Right atrium auricular region (tissue), 2 donors: ENCODE data around the gene RPL18. TPM values are rescaled to one million over a fixed set of nuclear protein-coding genes. Genes with fewer than 3 reads are reported as not detected.
"Not testable (repeated sequence)": the region's sequence is repeated elsewhere in the genome, so short reads cannot be mapped to it uniquely, and the experiment has no call there.

Source experiments
- DNase-seq: peaks from one replicate; pipeline ENCODE4 v3.0.0-alpha.2; 2019; ENCODE audit warnings: low spot score
- H3K27ac ChIP-seq, 2 donors: fragments of 200-600 bp; sonication (generic); 1 replicate in 1 of 2; 2 replicates in 1 of 2; pipeline ENCODE4 v1.5.1; 2016 to 2019
- H3K27me3 ChIP-seq, 2 donors: fragments of 200-600 bp; sonication (generic); one replicate each; pipeline versions ENCODE4 v1.5.1 to v1.6.0; 2017 to 2019
- H3K36me3 ChIP-seq: fragments of 200-600 bp; sonication (generic); one replicate; pipeline ENCODE4 v1.5.1; 2016
- H3K4me1 ChIP-seq, 2 donors: fragments of 200-600 bp; sonication (generic); one replicate each; pipeline versions ENCODE4 v1.5.1 to v1.6.0; 2017 to 2019
- H3K4me3 ChIP-seq, 2 donors: fragments of 200-600 bp; sonication (generic); 1 replicate in 1 of 2; 2 replicates in 1 of 2; pipeline ENCODE4 v1.5.1; 2017 to 2019; ENCODE audit warnings: mild to moderate bottlenecking in 1 of 2, moderate library complexity in 1 of 2
- H3K9me3 ChIP-seq, 2 donors: fragments of 200-600 bp; sonication (generic); one replicate each; pipeline ENCODE4 v1.5.1; 2019
- CTCF ChIP-seq, 2 donors: fragments of 200-600 bp; sonication (generic); IDR thresholded peaks; one replicate each; pipeline ENCODE4 v1.5.1; 2019; ENCODE audit warnings: antibody characterized with exemption in 2 of 2
- total RNA-seq, 2 donors: library from RNA; depleted of rRNA; stranded (reverse); fragments of >200 nt; gene quantifications; one replicate each; pipeline ENCODE4 v1.1.0, GENCODE V29; 2016

Gene RPL18
- total RNA-seq, 2 donors from 2014 or later = 846 to 1,334 TPM

- H3K4me3 ChIP-seq = peak overlapping the region in 1 of 2 donors; percentile 78
- H3K9me3 ChIP-seq = no peaks in the 10 kb centered on the region
- no peaks in the 10 kb centered on the region for H3K36me3 ChIP-seq
- peaks cover 0 to 80% of the 10 kb centered on the region in 2 donors for H3K4me1 ChIP-seq
- no peak for TF ChIP-seq CTCF (IDR thresholded peaks at IDR 0.05)
- no peaks in the 10 kb centered on the region for H3K27me3 ChIP-seq
- DNase-seq = no peak
- peak overlapping the region; percentile 97 to 98 for H3K27ac ChIP-seq
Measured at GRCh38 chr19:48634036-48634342, 15.0 kb upstream of the RPL18 start.

- peak overlapping the region in 1 of 2 donors; percentile 78 for H3K4me3 ChIP-seq
- no peaks in the 10 kb centered on the region for H3K9me3 ChIP-seq
- no peaks in the 10 kb centered on the region for H3K27me3 ChIP-seq
- no peak for DNase-seq
- H3K36me3 ChIP-seq = no peaks in the 10 kb centered on the region
- peaks cover 0 to 75% of the 10 kb centered on the region in 2 donors for H3K4me1 ChIP-seq
- TF ChIP-seq CTCF (IDR thresholded peaks at IDR 0.05) = no peak
- H3K27ac ChIP-seq = peak overlapping the region; percentile 97 to 98
Measured at GRCh38 chr19:48633148-48634035, 14.4 kb upstream of the RPL18 start.

- no peak for DNase-seq
- Histone ChIP-seq H3K4me1 (peaks cover 0 to 74% of the 10 kb centered on the region in 2 donors), H3K9me3 (no peaks in the 10 kb centered on the region), H3K27me3 (no peaks in the 10 kb centered on the region), H3K4me3 (no peak overlapping the region), H3K27ac (peak overlapping the region in 1 of 2 donors; percentile 98), H3K36me3 (no peaks in the 10 kb centered on the region)
- TF ChIP-seq CTCF (IDR thresholded peaks at IDR 0.05) = no peak
Measured at GRCh38 chr19:48632692-48633147, 13.7 kb upstream of the RPL18 start.

- peaks cover 0 to 74% of the 10 kb centered on the region in 2 donors for H3K4me1 ChIP-seq
- not testable (repeated sequence) for H3K36me3 ChIP-seq, DNase-seq, H3K27me3 ChIP-seq, H3K4me3 ChIP-seq, H3K9me3 ChIP-seq
- H3K27ac ChIP-seq = peak overlapping the region in 1 of 2 donors; percentile 98
Measured at GRCh38 chr19:48632286-48632685, 13.3 kb upstream of the RPL18 start.

- peaks cover 0 to 63% of the 10 kb centered on the region in 2 donors for H3K4me1 ChIP-seq
- H3K36me3 ChIP-seq = peaks cover 1% of the 10 kb centered on the region
- no peak for DNase-seq
- peak overlapping the region in 1 of 2 donors; percentile 32 for H3K4me3 ChIP-seq
- H3K27me3 ChIP-seq = no peaks in the 10 kb centered on the region
- H3K9me3 ChIP-seq = no peaks in the 10 kb centered on the region
- H3K27ac ChIP-seq = peak overlapping the region; percentile 80 to 89
- no peak for TF ChIP-seq CTCF (IDR thresholded peaks at IDR 0.05)
Measured at GRCh38 chr19:48631225-48631624, 12.2 kb upstream of the RPL18 start.

GRCh38 chr19:48630296-48631063 is 11.5 kb upstream of the RPL18 start:
- H3K36me3 ChIP-seq = peaks cover 7% of the 10 kb centered on the region
- peak in 1 of 2 donors; percentile 55 for TF ChIP-seq CTCF (IDR thresholded peaks at IDR 0.05)
- peak overlapping the region in 1 of 2 donors; percentile 32 for H3K4me3 ChIP-seq
- no peaks in the 10 kb centered on the region for H3K9me3 ChIP-seq
- H3K27ac ChIP-seq = peak overlapping the region; percentile 80 to 89
- peak; percentile 87 for DNase-seq
- peaks cover 0 to 58% of the 10 kb centered on the region in 2 donors for H3K4me1 ChIP-seq
- no peaks in the 10 kb centered on the region for H3K27me3 ChIP-seq
